BE2C (cell line): Measurements from ENCODE around the gene CORIN.
"Not testable (repeated sequence)": the region's sequence is repeated elsewhere in the genome, so short reads cannot be mapped to it uniquely, and the experiment has no call there.

ENCODE experiments used
- DNase-seq: peaks from one replicate; pipeline ENCODE4 v3.0.0-alpha.2; 2020
- H3K27me3 ChIP-seq: fragments of 250-450 bp; sonication (Bioruptor Pico); 2 replicates; pipeline ENCODE4 v1.5.1; 2020; ENCODE audit warnings: mild to moderate bottlenecking
- H3K36me3 ChIP-seq: fragments of 250-450 bp; sonication (Bioruptor Pico); 2 replicates; pipeline ENCODE4 v1.5.1; 2020; ENCODE audit warnings: mild to moderate bottlenecking
- H3K4me1 ChIP-seq: fragments of 250-450 bp; sonication (Bioruptor Pico); 2 replicates; pipeline ENCODE4 v1.5.1; 2020
- H3K4me3 ChIP-seq: 2 replicates; pipeline ENCODE4 v1.5.1; 2011; ENCODE audit warnings: low read depth, low read length
- H3K9me3 ChIP-seq: fragments of 250-450 bp; sonication (Bioruptor Pico); 2 replicates; pipeline ENCODE4 v1.5.1; 2020
- CTCF ChIP-seq: IDR thresholded peaks from 2 replicates; pipeline ENCODE4 v1.5.1; 2012; ENCODE audit warnings: mild to moderate bottlenecking, low read depth, low read length

CORIN gene

GRCh38 chr4:47785153-47785552 lies 52.7 kb downstream of the CORIN start:
- H3K9me3 ChIP-seq: no peaks in the 10 kb centered on the region
- H3K36me3 ChIP-seq: no peaks in the 10 kb centered on the region
- H3K27me3 ChIP-seq: no peaks in the 10 kb centered on the region
- no peak overlapping the region for H3K4me3 ChIP-seq
- no peak for TF ChIP-seq CTCF
- H3K4me1 ChIP-seq: peaks cover 14% of the 10 kb centered on the region
- DNase-seq: no peak

DNA sequence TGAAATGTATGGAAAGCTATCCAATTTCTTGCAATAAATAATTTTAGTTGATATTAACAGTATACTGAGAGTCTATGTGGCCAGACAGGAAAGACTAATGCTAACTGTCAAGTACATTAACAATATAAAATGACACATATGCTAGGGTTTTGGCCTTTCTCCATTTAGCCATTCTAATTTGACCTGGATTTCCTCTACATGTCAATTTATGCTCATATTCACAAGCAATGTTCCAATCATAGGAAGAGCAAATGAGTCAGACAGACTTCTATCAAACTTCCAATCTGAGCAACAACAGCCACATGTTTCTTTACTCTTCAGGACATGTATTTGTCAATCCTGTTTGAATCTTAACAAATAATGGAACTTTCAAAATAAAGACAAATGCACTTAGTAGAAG lies 53.6 kb downstream of the CORIN start:
- no peak for DNase-seq
- Histone ChIP-seq H3K27me3 (no peaks in the 10 kb centered on the region), H3K4me3 (no peak overlapping the region), H3K4me1 (peaks cover 14% of the 10 kb centered on the region), H3K36me3 (no peaks in the 10 kb centered on the region), H3K9me3 (no peaks in the 10 kb centered on the region)
- TF ChIP-seq CTCF: no peak

DNA sequence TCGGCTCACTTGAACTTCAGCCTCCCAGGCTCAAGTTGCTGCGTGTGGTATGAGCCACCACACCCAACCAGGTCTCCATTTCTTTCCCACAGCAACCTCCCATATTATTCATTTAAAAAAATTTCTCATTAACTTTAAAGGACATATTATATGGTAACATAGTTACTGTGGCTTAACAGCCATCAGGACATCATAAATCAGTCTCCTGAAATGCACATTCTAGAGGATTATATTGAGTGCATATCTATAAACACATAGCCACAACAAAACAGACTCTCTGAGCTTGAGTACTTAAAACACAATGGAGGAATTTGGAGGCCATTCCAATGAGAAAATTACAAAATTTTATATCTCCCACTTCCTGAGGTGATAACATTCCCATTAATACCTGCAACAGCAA lies 61.5 kb downstream of the CORIN start:
- H3K27me3 ChIP-seq: no peaks in the 10 kb centered on the region

DNA sequence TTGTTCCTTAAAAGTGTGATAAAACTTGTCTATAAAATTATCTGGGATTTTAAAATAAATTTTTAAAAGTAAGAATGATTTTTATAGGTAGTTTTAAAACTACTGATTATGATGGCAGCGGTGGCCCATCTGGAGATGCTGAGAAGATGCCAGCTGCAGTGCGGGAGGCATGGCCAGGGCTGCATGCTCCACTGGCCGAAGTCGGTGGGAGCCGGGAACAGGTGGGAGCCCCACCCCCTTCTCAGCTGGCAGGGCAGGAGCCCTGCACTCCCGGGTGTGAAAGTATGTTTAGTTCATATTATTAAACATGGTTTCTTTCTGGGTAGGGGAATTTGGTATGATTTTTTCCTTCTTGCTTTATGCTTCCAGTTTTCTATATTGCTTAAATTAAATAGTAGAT lies 63.8 kb downstream of the CORIN start:
- peak; percentile 16 for DNase-seq
- Histone ChIP-seq H3K4me1 (no peaks in the 10 kb centered on the region), H3K27me3 (no peaks in the 10 kb centered on the region), H3K4me3 (no peak overlapping the region), H3K36me3 (no peaks in the 10 kb centered on the region), H3K9me3 (no peaks in the 10 kb centered on the region)
- no peak for TF ChIP-seq CTCF

More for the DNA sequence above, 61.5 kb downstream of the CORIN start:
- no peak for TF ChIP-seq CTCF
- Histone ChIP-seq H3K4me3 (no peak overlapping the region), H3K9me3 (no peaks in the 10 kb centered on the region), H3K4me1 (no peaks in the 10 kb centered on the region), H3K36me3 (no peaks in the 10 kb centered on the region)
- DNase-seq: no peak

GRCh38 chr4:47771020-47771419 lies 66.8 kb downstream of the CORIN start:
- TF ChIP-seq CTCF: no peak
- no peaks in the 10 kb centered on the region for H3K9me3 ChIP-seq
- no peaks in the 10 kb centered on the region for H3K27me3 ChIP-seq
- no peaks in the 10 kb centered on the region for H3K36me3 ChIP-seq
- no peaks in the 10 kb centered on the region for H3K4me1 ChIP-seq
- H3K4me3 ChIP-seq: no peak overlapping the region
- DNase-seq: no peak

DNA sequence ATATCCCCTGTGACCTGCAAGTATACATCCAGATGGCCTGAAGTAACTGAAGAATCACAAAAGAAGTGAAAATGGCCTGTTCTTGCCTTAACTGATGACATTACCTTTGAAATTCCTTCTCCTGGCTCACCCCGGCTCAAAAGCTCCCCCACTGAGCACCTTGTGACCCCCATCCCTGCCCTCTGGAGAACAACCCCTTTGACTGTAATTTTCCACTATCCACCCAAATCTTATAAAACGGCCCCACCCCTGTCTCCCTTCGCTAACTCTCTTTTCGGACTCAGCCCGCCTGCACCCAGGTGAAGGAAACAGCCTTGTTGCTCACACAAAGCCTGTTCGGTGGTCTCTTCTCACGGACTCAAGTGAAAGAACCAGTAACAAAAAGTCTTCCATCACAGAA lies 69.9 kb downstream of the CORIN start:
- not testable (repeated sequence) for H3K36me3 ChIP-seq, H3K9me3 ChIP-seq, H3K4me1 ChIP-seq, DNase-seq, H3K4me3 ChIP-seq, H3K27me3 ChIP-seq

- H3K36me3 ChIP-seq: no peaks in the 10 kb centered on the region
- H3K4me3 ChIP-seq: no peak overlapping the region
- H3K4me1 ChIP-seq: no peaks in the 10 kb centered on the region
- H3K27me3 ChIP-seq: no peaks in the 10 kb centered on the region
- no peaks in the 10 kb centered on the region for H3K9me3 ChIP-seq
- no peak for TF ChIP-seq CTCF
- no peak for DNase-seq
Measured at GRCh38 chr4:47763279-47763678, 74.6 kb downstream of the CORIN start.
